Stimulated activated CD8-positive, alpha-beta memory T cell treated with anti-CD3 and anti-CD28 coated beads, Interleukin-15, amount 100 ng/mL, for 24 hours (primary cell): ENCODE results near the gene CCT7.

Experiments used
- DNase-seq: peaks from one replicate; pipeline ENCODE4 v3.0.0-alpha.2; 2020; ENCODE audit warnings: low read depth

CCT7 gene

GRCh38 chr2:73268830-73269685, 35.0 kb downstream of the CCT7 start:
- no peak for DNase-seq

GRCh38 chr2:73269686-73270465, 35.8 kb downstream of the CCT7 start:
- no peak for DNase-seq

GRCh38 chr2:73272270-73272669, 38.2 kb downstream of the CCT7 start:
- no peak for DNase-seq

- no peak for DNase-seq
These were observed 45.7 kb downstream of the CCT7 start for GRCh38 chr2:73279852-73280251.

- DNase-seq = no peak
These were observed 47.1 kb downstream of the CCT7 start for GRCh38 chr2:73281244-73281643.

GRCh38 chr2:73282924-73283544, 48.9 kb downstream of the CCT7 start:
- DNase-seq = no peak

GRCh38 chr2:73283545-73284295, 49.6 kb downstream of the CCT7 start:
- DNase-seq = no peak

GRCh38 chr2:73284296-73285158, 50.4 kb downstream of the CCT7 start, which contains the start of gene FBXO41:
Gene FBXO41, minus strand, starts transcription at chr2:73284478. Its CDS starts 14,848 bp downstream, at chr2:73269630.
- DNase-seq = peak; percentile 59

- DNase-seq = no peak
These were observed 51.1 kb downstream of the CCT7 start for GRCh38 chr2:73285159-73285739.

- DNase-seq = no peak
These were observed 52.1 kb downstream of the CCT7 start for GRCh38 chr2:73286134-73286655.

- no peak for DNase-seq
These were observed 55.2 kb downstream of the CCT7 start for GRCh38 chr2:73289304-73289703.

GRCh38 chr2:73290049-73290839, 56.1 kb downstream of the CCT7 start:
- no peak for DNase-seq

- no peak for DNase-seq
These were observed 57.0 kb downstream of the CCT7 start for GRCh38 chr2:73291093-73291460.

- DNase-seq = no peak
These were observed 57.6 kb downstream of the CCT7 start for GRCh38 chr2:73291461-73292315.

GRCh38 chr2:73292316-73292905, 58.3 kb downstream of the CCT7 start:
- DNase-seq = no peak

GRCh38 chr2:73292906-73293533, 58.9 kb downstream of the CCT7 start:
- DNase-seq = no peak

GRCh38 chr2:73293534-73294171, 59.5 kb downstream of the CCT7 start, which contains the start of gene EGR4:
Gene EGR4, minus strand, starts transcription at chr2:73293548. Its CDS starts 231 bp downstream, at chr2:73293317.
- DNase-seq = peak; percentile 69
